Measurements from ENCODE around the gene POLR3E. TPM values are rescaled to one million over a fixed set of nuclear protein-coding genes. Genes with fewer than 3 reads are reported as not detected.
A peak's percentile ranks its signal among the peaks of the same experiment; 100 is the strongest.

The POLR3E gene
- total and polyA plus RNA-seq, 4 experiments from 2014 or later: 10.0 to 94.0 (median 52.2) TPM

GRCh38 chr16:22383827-22384226 lies 86.6 kb downstream of the POLR3E start:
- CTCF ChIA-PET (ENCODE audit: partially characterized antibody): no interaction called here
- peak overlapping the region in 1 of 7 donors; percentile 36 for H3K27ac Mint-ChIP-seq

More at GRCh38 chr16:22383827-22384226, 86.6 kb downstream of the POLR3E start:
- intact Hi-C loops (cut with micrococcal nuclease): no loop called here
- H3K27me3 ChIP-seq (ENCODE audit: insufficient read depth, low read length): no peaks in the 10 kb centered on the region
- H3K9me3 Mint-ChIP-seq: no peaks in the 10 kb centered on the region
- H3K4me1 ChIP-seq (ENCODE audit: insufficient read depth, low read length): peaks cover 26% of the 10 kb centered on the region
- no peaks in the 10 kb centered on the region for H3K27me3 Mint-ChIP-seq
- no peaks in the 10 kb centered on the region for H3K9me3 ChIP-seq (ENCODE audit: control insufficient read depth in 1 of 2, low read length in 2 of 2)
- no peak for DNase-seq
- peaks cover 15 to 37% (median 16%) of the 10 kb centered on the region in 4 donors for H3K4me1 Mint-ChIP-seq
- H3K27ac ChIP-seq (ENCODE audit: low read depth, low read length): no peak overlapping the region
- H3K4me3 ChIP-seq (ENCODE audit: low read length in 2 of 2): no peak overlapping the region
- H3K36me3 Mint-ChIP-seq: no peaks in the 10 kb centered on the region
- no peaks in the 10 kb centered on the region for H3K36me3 ChIP-seq (ENCODE audit: insufficient read depth, low read length)
- POLR2A ChIA-PET (ENCODE audit: partially characterized antibody): interaction anchor here (0.8 to 1.5 kb wide), 3 partner anchors 9 to 25 kb away, joined by 3 to 4 read pairs (median 4); no protein-coding TSS in a partner anchor
- no peak overlapping the region for H3K4me3 Mint-ChIP-seq

Other genes with a start within 250 kb of the POLR3E start
- gene VWA3A, start 204.9 kb upstream of the POLR3E start, total RNA-seq: under 1 TPM; 0.33 to 0.41 TPM
- not detected for gene VWA3A, start 204.9 kb upstream of the POLR3E start, polyA plus RNA-seq
- under 1 TPM; 0.55 to 0.73 TPM for gene SDR42E2, start 134.9 kb upstream of the POLR3E start, total RNA-seq
- gene SDR42E2, start 134.9 kb upstream of the POLR3E start, polyA plus RNA-seq: under 1 TPM; 0.11 to 0.88 TPM
- 10 to 100 TPM; 19.1 to 20.7 TPM for gene EEF2K, start 91.1 kb upstream of the POLR3E start, total RNA-seq
- gene EEF2K, start 91.1 kb upstream of the POLR3E start, polyA plus RNA-seq: 1 to 10 TPM in 1 of 2 donors, under 1 TPM in 1; 0.77 to 3.9 TPM
- gene CDR2, start 77.2 kb downstream of the POLR3E start, total RNA-seq: 10 to 100 TPM; 94.2 to 99.3 TPM
- 10 to 100 TPM; 57.9 to 95.8 TPM for gene CDR2, start 77.2 kb downstream of the POLR3E start, polyA plus RNA-seq
- gene NPIPB5, start 213.5 kb downstream of the POLR3E start, total RNA-seq: 100 to 1,000 TPM; 294 to 387 TPM
- 10 to 100 TPM in 1 of 2 donors, 1 to 10 TPM in 1; 2.1 to 26.7 TPM for gene NPIPB5, start 213.5 kb downstream of the POLR3E start, polyA plus RNA-seq

All from CD4-positive, alpha-beta memory T cell (primary cell).